H1 (cell line): Measurements from ENCODE around the gene PPP4R1. TPM values are rescaled to one million over a fixed set of nuclear protein-coding genes. Genes with fewer than 3 reads are reported as not detected.

Source experiments
- CTCF ChIA-PET: fragments of 300-600 bp; sonication (Branson Sonifier 250); formaldehyde crosslinking; loops from one replicate; lab custom pipeline; 2021; ENCODE audit not compliant: partially characterized antibody; lab: Charles Lee
- POLR2A ChIA-PET: fragments of 300-600 bp; sonication (Branson Sonifier 250); formaldehyde crosslinking; loops from one replicate; lab custom pipeline; 2021; ENCODE audit warnings: inconsistent platforms; ENCODE audit not compliant: partially characterized antibody; lab: Charles Lee
- DNase-seq, 2 experiments: peaks; one replicate each; pipeline versions ENCODE4 v3.0.0 to v3.0.0-alpha.2; 2010 to 2022; ENCODE audit warnings: low spot score in 2 of 2, low read depth in 1 of 2, mixed read lengths in 1 of 2
- FAIRE-seq: peaks from 2 replicates; lab custom pipeline; 2011; peaks lifted over from hg19 to GRCh38; lab: Jason Lieb, UNC
- H2AFZ ChIP-seq: 2 replicates; pipeline ENCODE4 v1.8.1; 2012; ENCODE audit warnings: low read length, inconsistent platforms
- H2AK5ac ChIP-seq: 2 replicates; pipeline ENCODE4 v1.6.1; 2013; ENCODE audit warnings: low read depth, low read length
- H2BK120ac ChIP-seq: replicated peaks from 2 replicates; pipeline ENCODE3; 2013; ENCODE audit warnings: low read depth, low read length, inconsistent platforms
- H2BK12ac ChIP-seq: 2 replicates; pipeline ENCODE4 v1.6.1; 2013; ENCODE audit warnings: low read depth, low read length
- H2BK15ac ChIP-seq: 2 replicates; pipeline ENCODE4 v1.6.1; 2013; ENCODE audit warnings: low read length
- H2BK20ac ChIP-seq: 2 replicates; pipeline ENCODE4 v1.6.1; 2013; ENCODE audit warnings: low read length
- H2BK5ac ChIP-seq: 2 replicates; pipeline ENCODE4 v1.6.1; 2013; ENCODE audit warnings: low read depth, low read length
- H3K14ac ChIP-seq: 2 replicates; pipeline ENCODE4 v1.6.1; 2013; ENCODE audit warnings: inconsistent platforms; ENCODE audit not compliant: insufficient read length
- H3K18ac ChIP-seq: 2 replicates; pipeline ENCODE4 v1.6.1; 2013; ENCODE audit warnings: low read length; ENCODE audit errors: extremely low read depth
- H3K23ac ChIP-seq: 2 replicates; pipeline ENCODE4 v1.6.1; 2013; ENCODE audit warnings: inconsistent platforms; ENCODE audit not compliant: insufficient read length
- H3K23me2 ChIP-seq: 2 replicates; pipeline ENCODE4 v1.6.1; 2013; ENCODE audit warnings: low read depth, low read length
- H3K27ac ChIP-seq: 2 replicates; pipeline ENCODE4 v1.6.1; 2011; ENCODE audit warnings: low read depth, low read length, inconsistent platforms
- H3K27me3 ChIP-seq, 4 experiments: replicated peaks in 1 of 4; 1 replicate in 1 of 4; 2 replicates in 3 of 4; pipeline versions ENCODE4 v1.6.1 to v1.8.1; 2011 to 2013; ENCODE audit warnings: low read length in 3 of 4, mild to moderate bottlenecking in 3 of 4, inconsistent platforms in 2 of 4, mixed read lengths in 2 of 4, moderate library complexity in 1 of 4; ENCODE audit not compliant: control insufficient read depth in 3 of 4, insufficient read depth in 3 of 4; ENCODE audit errors: extremely low read depth in 1 of 4
- H3K36me3 ChIP-seq, 4 experiments: 2 replicates each; pipeline versions ENCODE4 v1.6.1 to v1.8.1; 2011 to 2013; ENCODE audit warnings: mild to moderate bottlenecking in 4 of 4, low read length in 3 of 4, moderate library complexity in 2 of 4, control low read depth in 1 of 4, inconsistent platforms in 1 of 4; ENCODE audit not compliant: insufficient read depth in 4 of 4, control insufficient read depth in 2 of 4
- H3K4ac ChIP-seq: replicated peaks from 2 replicates; pipeline ENCODE3; 2013; ENCODE audit warnings: low read length, low read depth, mixed read lengths, inconsistent platforms; ENCODE audit not compliant: insufficient read length
- H3K4me1 ChIP-seq, 4 experiments: replicated peaks in 1 of 4; 1 replicate in 1 of 4; 2 replicates in 3 of 4; pipeline versions ENCODE4 v1.6.1 to v1.8.1; 2011 to 2013; ENCODE audit warnings: low read length in 3 of 4, inconsistent platforms in 2 of 4, mixed read lengths in 1 of 4; ENCODE audit not compliant: insufficient read depth in 4 of 4, control insufficient read depth in 3 of 4
- H3K4me2 ChIP-seq, 2 experiments: 2 replicates each; pipeline versions ENCODE4 v1.6.1 to v1.8.1; 2011 to 2013; ENCODE audit warnings: low read depth in 2 of 2, low read length in 2 of 2, control low read depth in 1 of 2, inconsistent platforms in 1 of 2, mild to moderate bottlenecking in 1 of 2; ENCODE audit not compliant: insufficient read depth in 1 of 2
- H3K4me3 ChIP-seq, 4 experiments: fragments of 200-600, 300-600 bp in 1 of 4; sonication (generic), shearing (Covaris generic), sonication (Bioruptor Twin) in 1 of 4; 2 replicates each; pipeline versions ENCODE4 v1.5.1 to v1.8.1; 2011 to 2016; ENCODE audit warnings: low read length in 4 of 4, low read depth in 3 of 4, control low read depth in 2 of 4, inconsistent platforms in 2 of 4, mild to moderate bottlenecking in 2 of 4, mixed read lengths in 1 of 4, moderate library complexity in 1 of 4; ENCODE audit not compliant: insufficient read depth in 2 of 4; ENCODE audit errors: extremely low read depth in 1 of 4
- H3K56ac ChIP-seq: replicated peaks from 2 replicates; pipeline ENCODE3; 2013; ENCODE audit warnings: low read depth, mild to moderate bottlenecking, mixed read lengths, low read length, inconsistent platforms; ENCODE audit not compliant: insufficient read length
- H3K79me1 ChIP-seq: 2 replicates; pipeline ENCODE4 v1.6.1; 2013; ENCODE audit warnings: low read depth, low read length, control low read depth
- H3K79me2 ChIP-seq, 2 experiments: 2 replicates each; pipeline versions ENCODE4 v1.6.1 to v1.8.1; 2012 to 2013; ENCODE audit warnings: low read length in 2 of 2, mild to moderate bottlenecking in 2 of 2, inconsistent platforms in 1 of 2; ENCODE audit not compliant: insufficient read depth in 2 of 2, control insufficient read depth in 1 of 2
- H3K9ac ChIP-seq, 4 experiments: replicated peaks in 1 of 4; 1 replicate in 1 of 4; 2 replicates in 3 of 4; pipeline versions ENCODE4 v1.6.1 to v1.8.1; 2011 to 2013; ENCODE audit warnings: low read depth in 3 of 4, low read length in 3 of 4, control low read depth in 2 of 4, mild to moderate bottlenecking in 2 of 4, moderate library complexity in 2 of 4, inconsistent platforms in 1 of 4; ENCODE audit errors: extremely low read depth in 1 of 4
- H3K9me3 ChIP-seq, 2 experiments: 2 replicates each; pipeline versions ENCODE4 v1.6.1 to v1.8.1; 2012 to 2013; ENCODE audit warnings: mild to moderate bottlenecking in 2 of 2, moderate library complexity in 2 of 2, control low read depth in 1 of 2, inconsistent platforms in 1 of 2, low read depth in 1 of 2, low read length in 1 of 2, mixed read lengths in 1 of 2; ENCODE audit not compliant: insufficient read depth in 2 of 2
- H4K20me1 ChIP-seq, 2 experiments: replicated peaks in 1 of 2; 2 replicates each; pipeline versions ENCODE3 to v1.8.1; 2011 to 2013; ENCODE audit warnings: inconsistent platforms in 2 of 2, low read length in 2 of 2, mild to moderate bottlenecking in 1 of 2; ENCODE audit not compliant: insufficient read depth in 2 of 2, control insufficient read depth in 1 of 2
- H4K5ac ChIP-seq: 2 replicates; pipeline ENCODE4 v1.6.1; 2013; ENCODE audit warnings: low read length, low read depth, mixed read lengths, inconsistent platforms; ENCODE audit not compliant: insufficient read length
- H4K8ac ChIP-seq: 2 replicates; pipeline ENCODE4 v1.8.0; 2013; ENCODE audit warnings: mild to moderate bottlenecking, moderate library complexity, low read length, inconsistent platforms; ENCODE audit not compliant: insufficient read depth; ENCODE audit errors: extremely low read depth
- H4K91ac ChIP-seq: replicated peaks from 2 replicates; pipeline ENCODE3; 2013; ENCODE audit warnings: low read length, mixed read lengths, inconsistent platforms; ENCODE audit not compliant: insufficient read length
- CTCF ChIP-seq, 3 experiments: IDR thresholded peaks; 1 replicate in 2 of 3; 2 replicates in 1 of 3; pipeline versions ENCODE4 v1.5.1 to v1.6.1; 2011; ENCODE audit warnings: low read length in 3 of 3, mild to moderate bottlenecking in 3 of 3, inconsistent platforms in 2 of 3, low read depth in 1 of 3, moderate library complexity in 1 of 3; ENCODE audit not compliant: insufficient read depth in 1 of 3; ENCODE audit errors: control extremely low read depth in 1 of 3
- WGBS, 2 experiments: shearing (Covaris generic) in 1 of 2; methylation state at CpG; one replicate each; pipeline versions ENCODE4 v1.1.6 to v1.1.7; 2013 to 2015; ENCODE audit warnings: low lambda C conversion rate in 2 of 2, mixed read lengths in 2 of 2, inconsistent platforms in 1 of 2, low coverage in 1 of 2, missing lambda C conversion rate in 1 of 2; ENCODE audit not compliant: insufficient replicate concordance in 2 of 2, insufficient coverage in 1 of 2, insufficient read length in 1 of 2; ENCODE audit errors: extremely low coverage in 1 of 2, missing lambda C conversion rate in 1 of 2; 5-methylcytosine and 5-hydroxymethylcytosine counted together
- polyA plus RNA-seq, 7 experiments: library from polyadenylated mRNA; depleted of rRNA in 3 of 7; stranded (reverse) in 5 of 7; unstranded in 2 of 7; fragments of >200 nt in 5 of 7; fragments of 200-250 nt in 2 of 7; gene quantifications; 1 replicate in 5 of 7; 2 replicates in 1 of 7; 4 replicates in 1 of 7; pipeline versions ENCODE4 v1.2.1 to v1.2.3, GENCODE V29; 2011 to 2013; ENCODE audit warnings: missing spikeins in 2 of 7, mixed read lengths in 2 of 7
- total RNA-seq: library from RNA; stranded (reverse); fragmentation: NEBNext Ultra II Directional; extraction: Animal tissue kit (Norgen Biotek cat#: 25700); gene quantifications from 2 replicates; pipeline ENCODE4 v1.2.1, GENCODE V29; 2021

Gene PPP4R1
- total and polyA plus RNA-seq, 2 of the 8 experiments (the other 6 are each of a cell fraction or from before 2014, with no cell fraction given), result 67.4 to 96.1 TPM

GRCh38 chr18:9617006-9617542, 2.7 kb upstream of the PPP4R1 start:
- H2BK5ac ChIP-seq, result no peak overlapping the region
- no peak overlapping the region for H3K23ac ChIP-seq
- H3K36me3 ChIP-seq, result no peaks in the 10 kb centered on the region
- H2AK5ac ChIP-seq, result no peak overlapping the region
- DNase-seq (no peak), FAIRE-seq (no peak)
- no peak overlapping the region for H2AFZ ChIP-seq
- no peak overlapping the region for H3K56ac ChIP-seq
- WGBS, 2 experiments, result 91% methylated on average over 5 of the region's 5 CpGs; no CpG with 5 or more reads in 1 of the 2 experiments
- H3K79me1 ChIP-seq, result no peaks in the 10 kb centered on the region
- peaks cover 3 to 17% of the 10 kb centered on the region in 2 experiments for H3K79me2 ChIP-seq
- H3K18ac ChIP-seq, result no peak overlapping the region
- ChIA-PET CTCF (interaction anchor here (0.5 to 2.2 kb wide), 5 partner anchors 11 to 1227 kb away, joined by 3 to 5 read pairs (median 3); no protein-coding TSS in a partner anchor), POLR2A (interaction anchor here (1.2 kb wide), 1 partner anchor 26 kb away, joined by 3 read pairs; no protein-coding TSS in a partner anchor)
- H3K23me2 ChIP-seq, result no peaks in the 10 kb centered on the region; the same call in 1 of the 2 replicates
- H2BK15ac ChIP-seq, result no peak overlapping the region
- no peak overlapping the region for H3K4ac ChIP-seq
- H4K8ac ChIP-seq, result no peak overlapping the region
- H3K9me3 ChIP-seq, result no peaks in the 10 kb centered on the region
- H4K91ac ChIP-seq, result no peak overlapping the region
- H3K9ac ChIP-seq, result no peak overlapping the region
- no peak for TF ChIP-seq CTCF (IDR thresholded peaks at IDR 0.05; ENCODE audit: control extremely low read depth in 1 of 3, insufficient read depth in 1 of 3, low read depth in 1 of 3, low read length in 3 of 3)
- no peak overlapping the region for H3K27ac ChIP-seq
- no peak overlapping the region for H2BK120ac ChIP-seq
- no peak overlapping the region for H2BK12ac ChIP-seq
- peaks cover 4 to 13% (median 5%) of the 10 kb centered on the region in 4 experiments; a peak in 6 of 7 replicates for H3K4me1 ChIP-seq
- no peak overlapping the region for H3K4me2 ChIP-seq
- H3K27me3 ChIP-seq, result no peaks in the 10 kb centered on the region
- H4K20me1 ChIP-seq, result no peaks in the 10 kb centered on the region
- no peak overlapping the region for H3K14ac ChIP-seq
- no peak overlapping the region for H3K4me3 ChIP-seq
- H4K5ac ChIP-seq, result no peak overlapping the region
- no peak overlapping the region for H2BK20ac ChIP-seq
